Tibial nerve (tissue), 4 donors: Measurements from ENCODE around the gene USP5.

Experiments
- CTCF ChIP-seq, 5 experiments: fragments of 200-600 bp in 3 of 5; fragments of 450-650 bp in 2 of 5; sonication (generic) in 3 of 5; IDR thresholded peaks; one replicate each; pipeline ENCODE4 v1.5.1; 2016 to 2019; ENCODE audit warnings: antibody characterized with exemption in 5 of 5, mild to moderate bottlenecking in 3 of 5, moderate library complexity in 2 of 5
- EP300 ChIP-seq, 2 donors: sonication (generic); formaldehyde crosslinking; IDR thresholded peaks; one replicate each; pipeline ENCODE4 v1.6.1; 2017; ENCODE audit warnings: antibody characterized with exemption in 2 of 2, mild to moderate bottlenecking in 1 of 2
- POLR2A ChIP-seq, 2 donors: fragments of 450-650 bp; IDR thresholded peaks; one replicate each; pipeline ENCODE4 v1.6.1; 2017; ENCODE audit warnings: antibody characterized with exemption in 2 of 2, mild to moderate bottlenecking in 2 of 2, moderate library complexity in 2 of 2

DNA sequence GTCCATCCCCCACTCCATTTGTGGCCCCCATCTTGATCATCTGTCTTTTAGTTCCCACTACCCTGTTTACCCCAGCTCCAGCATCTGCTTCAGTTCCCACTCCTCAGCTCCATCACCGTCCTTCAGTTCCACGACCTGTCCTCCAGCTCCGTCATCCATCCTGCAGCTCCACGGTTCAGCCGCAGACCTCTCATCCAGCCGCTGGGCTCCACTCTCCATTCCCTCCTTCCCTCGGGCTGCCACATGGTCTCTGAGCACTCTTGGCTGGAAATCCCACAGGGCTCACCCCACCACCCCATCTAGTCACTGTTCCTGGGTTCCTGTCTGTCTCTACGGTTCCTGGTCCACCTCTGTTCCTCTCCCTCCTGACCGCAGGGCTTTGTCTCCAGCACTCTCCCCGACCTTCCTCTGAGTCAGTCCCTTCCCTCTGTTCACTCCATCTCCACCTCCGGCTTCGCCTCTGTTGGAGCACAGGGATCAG lies 27.0 kb upstream of the USP5 start:
- TF ChIP-seq CTCF (IDR thresholded peaks at IDR 0.05) (no peak), POLR2A (IDR thresholded peaks at IDR 0.05) (no peak), EP300 (IDR thresholded peaks at IDR 0.05) (no peak)
